SH-SY5Y (cell line): Measurements from ENCODE around the gene TSHZ3.

Source experiments
- GATA2 ChIP-seq: IDR thresholded peaks from 2 replicates; pipeline ENCODE4 v1.6.1; 2011; ENCODE audit warnings: mild to moderate bottlenecking, low read depth, low read length
- GATA3 ChIP-seq: IDR thresholded peaks from 2 replicates; pipeline ENCODE4 v1.6.1; 2011; ENCODE audit warnings: low read depth, mild to moderate bottlenecking, low read length, moderate library complexity

GRCh38 chr19:31334849-31335624 is 14.2 kb downstream of the TSHZ3 start:
- TF ChIP-seq GATA2: no peak
- TF ChIP-seq GATA3: no peak
